ENCODE results near the gene CEP164. TPM values are rescaled to one million over a fixed set of nuclear protein-coding genes. Genes with fewer than 3 reads are reported as not detected.

CEP164 gene
- total and polyA plus RNA-seq, 8 donors = 27.4 to 43.6 (median 33.5) TPM

- H3K36me3 ChIP-seq = no peaks in the 10 kb centered on the region
- intact Hi-C loops (cut with DNase I) = no loop called here
- H3K27me3 ChIP-seq = no peaks in the 10 kb centered on the region
- no peaks in the 10 kb centered on the region for H3K4me1 ChIP-seq
- TF ChIP-seq CTCF (IDR thresholded peaks at IDR 0.05) = no peak
- no peak overlapping the region for H3K27ac ChIP-seq
- H3K9me3 ChIP-seq = no peaks in the 10 kb centered on the region
- H3K4me3 ChIP-seq = no peak overlapping the region
- DNase-seq (no peak), ATAC-seq (no peak)
Measured at GRCh38 chr11:117462864-117463247, 135.2 kb downstream of the CEP164 start.

Other genes starting within 250 kb of the CEP164 start
- gene SIK3, start 229.4 kb upstream of the CEP164 start, total RNA-seq = 10 to 100 TPM; 28.0 to 49.6 TPM
- gene SIK3, start 229.4 kb upstream of the CEP164 start, polyA plus RNA-seq (ENCODE audit: insufficient read length in 6 of 6) = 10 to 100 TPM; 31.4 to 40.2 (median 35.9) TPM
- gene PAFAH1B2, start 183.6 kb upstream of the CEP164 start, total RNA-seq = 10 to 100 TPM; 78.1 to 82.3 TPM
- 10 to 100 TPM; 58.9 to 72.7 (median 66.6) TPM for gene PAFAH1B2, start 183.6 kb upstream of the CEP164 start, polyA plus RNA-seq (ENCODE audit: insufficient read length in 6 of 6)
- 100 to 1,000 TPM in 1 of 2 donors, 10 to 100 TPM in 1; 66.1 to 112 TPM for gene SIDT2, start 149.1 kb upstream of the CEP164 start, total RNA-seq
- gene SIDT2, start 149.1 kb upstream of the CEP164 start, polyA plus RNA-seq (ENCODE audit: insufficient read length in 6 of 6) = 10 to 100 TPM; 29.2 to 34.5 (median 32.8) TPM
- gene TAGLN, start 128.5 kb upstream of the CEP164 start, total RNA-seq = 100 to 1,000 TPM; 505 to 763 TPM
- gene TAGLN, start 128.5 kb upstream of the CEP164 start, polyA plus RNA-seq (ENCODE audit: insufficient read length in 6 of 6) = 100 to 1,000 TPM; 104 to 262 (median 149) TPM
- gene PCSK7, start 95.8 kb upstream of the CEP164 start, total RNA-seq = 10 to 100 TPM; 65.8 to 77.8 TPM
- gene PCSK7, start 95.8 kb upstream of the CEP164 start, polyA plus RNA-seq (ENCODE audit: insufficient read length in 6 of 6) = 10 to 100 TPM; 24.5 to 33.1 (median 27.7) TPM
- gene RNF214, start 95.2 kb upstream of the CEP164 start, total RNA-seq = 10 to 100 TPM; 21.5 to 22.3 TPM
- gene RNF214, start 95.2 kb upstream of the CEP164 start, polyA plus RNA-seq (ENCODE audit: insufficient read length in 6 of 6) = 10 to 100 TPM; 29.4 to 37.1 (median 31.5) TPM
- 1 to 10 TPM; 6.4 to 9.0 TPM for gene BACE1-AS, start 36.5 kb upstream of the CEP164 start, total RNA-seq
- gene BACE1-AS, start 36.5 kb upstream of the CEP164 start, polyA plus RNA-seq (ENCODE audit: insufficient read length in 6 of 6) = 10 to 100 TPM; 21.2 to 24.3 (median 22.5) TPM
- gene BACE1, start 11.6 kb upstream of the CEP164 start, total RNA-seq = 10 to 100 TPM; 24.1 to 39.5 TPM
- gene BACE1, start 11.6 kb upstream of the CEP164 start, polyA plus RNA-seq (ENCODE audit: insufficient read length in 6 of 6) = 10 to 100 TPM; 40.7 to 50.2 (median 48.1) TPM